OCI-LY3 (cell line): ENCODE data around the gene HSD17B11.
A peak's percentile ranks its signal among the peaks of the same experiment; 100 is the strongest.

ENCODE experiments used
- H2AFZ ChIP-seq: fragments of 200-600, 300-600 bp; shearing (Covaris generic); 2 replicates; pipeline ENCODE4 v1.6.0; 2014; ENCODE audit warnings: antibody characterized with exemption, low read depth, low read length
- H3K27ac ChIP-seq: fragments of 200-600, 300-600 bp; sonication (generic); 2 replicates; pipeline ENCODE4 v1.5.1; 2014; ENCODE audit warnings: mild to moderate bottlenecking, low read length, moderate library complexity, mixed read lengths
- H3K27me3 ChIP-seq: fragments of 200-600, 300-600 bp; sonication (generic); 2 replicates; pipeline ENCODE4 v1.6.1; 2014; ENCODE audit warnings: low read depth, low read length, mixed read lengths
- H3K36me3 ChIP-seq: fragments of 200-600, 300-600 bp; sonication (generic); replicated peaks from 2 replicates; pipeline ENCODE3; 2014; ENCODE audit warnings: low read depth, low read length, mixed read lengths
- H3K4me1 ChIP-seq: fragments of 300-600, 200-600 bp; sonication (generic); 2 replicates; pipeline ENCODE4 v1.6.1; 2014; ENCODE audit warnings: low read length, mixed read lengths
- H3K4me2 ChIP-seq: fragments of 200-600, 300-600 bp; sonication (generic); 2 replicates; pipeline ENCODE4 v1.6.1; 2014; ENCODE audit warnings: low read length, mixed read lengths
- H3K4me3 ChIP-seq: fragments of 300-600, 200-600 bp; sonication (generic); 2 replicates; pipeline ENCODE4 v1.5.1; 2014; ENCODE audit warnings: antibody characterized with exemption, mild to moderate bottlenecking, low read length, moderate library complexity
- H3K79me2 ChIP-seq: fragments of 300-600, 200-600 bp; shearing (Covaris generic); 2 replicates; pipeline ENCODE4 v1.6.1; 2014; ENCODE audit warnings: mild to moderate bottlenecking, low read length, mixed read lengths
- H3K9ac ChIP-seq: fragments of 300-600, 200-600 bp; shearing (Covaris generic); 2 replicates; pipeline ENCODE4 v1.6.0; 2014; ENCODE audit warnings: mild to moderate bottlenecking, low read length, moderate library complexity
- H3K9me3 ChIP-seq: fragments of 200-600, 300-600 bp; shearing (Covaris generic); 2 replicates; pipeline ENCODE4 v1.6.1; 2014; ENCODE audit warnings: low read length, mixed read lengths; ENCODE audit not compliant: insufficient read depth
- H4K20me1 ChIP-seq: fragments of 200-600, 300-600 bp; sonication (generic); 2 replicates; pipeline ENCODE4 v1.6.1; 2016; ENCODE audit warnings: low read length, mixed read lengths; ENCODE audit not compliant: insufficient read depth
- EZH2phosphoT487 ChIP-seq: fragments of 200-600 bp; shearing (Covaris generic); IDR thresholded peaks from 2 replicates; pipeline ENCODE4 v1.6.1; 2018; ENCODE audit warnings: antibody characterized with exemption, mixed run types, low read depth
- TF ChIP-seq, protein P1 (sequence below): fragments of 200-600, 300-600 bp; sonication (generic); IDR thresholded peaks from 2 replicates; pipeline ENCODE4 v1.5.1; 2014; ENCODE audit warnings: antibody characterized with exemption, low read length, low read depth

HSD17B11 gene, protein sequence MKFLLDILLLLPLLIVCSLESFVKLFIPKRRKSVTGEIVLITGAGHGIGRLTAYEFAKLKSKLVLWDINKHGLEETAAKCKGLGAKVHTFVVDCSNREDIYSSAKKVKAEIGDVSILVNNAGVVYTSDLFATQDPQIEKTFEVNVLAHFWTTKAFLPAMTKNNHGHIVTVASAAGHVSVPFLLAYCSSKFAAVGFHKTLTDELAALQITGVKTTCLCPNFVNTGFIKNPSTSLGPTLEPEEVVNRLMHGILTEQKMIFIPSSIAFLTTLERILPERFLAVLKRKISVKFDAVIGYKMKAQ

DNA sequence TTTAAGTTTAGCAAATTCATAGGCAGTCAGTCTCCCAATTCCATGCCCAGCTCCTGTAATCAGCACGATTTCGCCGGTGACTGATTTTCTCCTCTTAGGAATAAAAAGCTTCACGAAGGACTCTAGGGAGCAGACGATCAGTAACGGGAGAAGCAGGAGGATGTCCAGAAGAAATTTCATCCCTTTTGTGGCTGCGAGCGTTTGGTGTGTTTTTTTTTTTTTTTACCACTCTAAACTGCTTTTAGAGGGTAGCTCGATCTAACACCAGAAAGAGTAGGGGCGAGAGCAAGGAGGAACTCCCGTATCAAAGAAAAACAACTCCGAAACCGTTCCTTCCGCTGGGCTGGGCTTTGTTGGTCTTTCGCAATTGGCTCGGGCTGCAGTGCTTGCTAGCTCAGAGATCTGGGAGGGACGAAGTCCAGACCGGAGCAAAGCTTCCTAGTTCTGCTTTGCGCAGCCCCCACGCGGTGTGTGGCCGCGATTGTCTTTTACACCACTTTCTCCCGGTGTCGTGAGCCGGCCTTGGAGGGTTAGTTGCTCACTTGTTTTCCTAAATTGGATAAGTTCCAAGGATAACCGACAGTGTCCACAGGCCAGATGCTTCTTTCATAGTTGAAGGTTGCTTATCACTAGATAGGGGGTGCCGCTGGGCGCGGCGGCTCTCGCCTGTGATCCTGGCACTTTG is at the start of gene HSD17B11:
Gene HSD17B11, minus strand, starts transcription at position 298 of the 685 bp plus-strand sequence. Its CDS starts 118 bp downstream, at position 180.
- peak within 1 kb of the TSS; percentile 98 for H3K4me2 ChIP-seq
- peak within 1 kb of the TSS; percentile 98 for H2AFZ ChIP-seq
- H3K4me3 ChIP-seq, result peak within 1 kb of the TSS; percentile 79
- no peaks in the 10 kb centered on the region for H3K9me3 ChIP-seq
- 0 out of 2 replicates have a peak, but pooled peaks cover 11% of the 10 kb centered on the region for H3K4me1 ChIP-seq
- TF ChIP-seq EZH2phosphoT487, result no peak
- TF ChIP-seq, protein P1, sequence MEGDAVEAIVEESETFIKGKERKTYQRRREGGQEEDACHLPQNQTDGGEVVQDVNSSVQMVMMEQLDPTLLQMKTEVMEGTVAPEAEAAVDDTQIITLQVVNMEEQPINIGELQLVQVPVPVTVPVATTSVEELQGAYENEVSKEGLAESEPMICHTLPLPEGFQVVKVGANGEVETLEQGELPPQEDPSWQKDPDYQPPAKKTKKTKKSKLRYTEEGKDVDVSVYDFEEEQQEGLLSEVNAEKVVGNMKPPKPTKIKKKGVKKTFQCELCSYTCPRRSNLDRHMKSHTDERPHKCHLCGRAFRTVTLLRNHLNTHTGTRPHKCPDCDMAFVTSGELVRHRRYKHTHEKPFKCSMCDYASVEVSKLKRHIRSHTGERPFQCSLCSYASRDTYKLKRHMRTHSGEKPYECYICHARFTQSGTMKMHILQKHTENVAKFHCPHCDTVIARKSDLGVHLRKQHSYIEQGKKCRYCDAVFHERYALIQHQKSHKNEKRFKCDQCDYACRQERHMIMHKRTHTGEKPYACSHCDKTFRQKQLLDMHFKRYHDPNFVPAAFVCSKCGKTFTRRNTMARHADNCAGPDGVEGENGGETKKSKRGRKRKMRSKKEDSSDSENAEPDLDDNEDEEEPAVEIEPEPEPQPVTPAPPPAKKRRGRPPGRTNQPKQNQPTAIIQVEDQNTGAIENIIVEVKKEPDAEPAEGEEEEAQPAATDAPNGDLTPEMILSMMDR, result peak; percentile 33; the same call in 1 of the 2 replicates
- H3K36me3 ChIP-seq, result no peaks in the 10 kb centered on the region
- peak within 1 kb of the TSS; percentile 44 for H3K27ac ChIP-seq
- H3K27me3 ChIP-seq, result peaks cover 9% of the 10 kb centered on the region; the same call in 1 of the 2 replicates
- no peaks in the 10 kb centered on the region for H4K20me1 ChIP-seq
- peak within 1 kb of the TSS; percentile 78 for H3K9ac ChIP-seq
- peaks cover 37% of the 10 kb centered on the region for H3K79me2 ChIP-seq

DNA sequence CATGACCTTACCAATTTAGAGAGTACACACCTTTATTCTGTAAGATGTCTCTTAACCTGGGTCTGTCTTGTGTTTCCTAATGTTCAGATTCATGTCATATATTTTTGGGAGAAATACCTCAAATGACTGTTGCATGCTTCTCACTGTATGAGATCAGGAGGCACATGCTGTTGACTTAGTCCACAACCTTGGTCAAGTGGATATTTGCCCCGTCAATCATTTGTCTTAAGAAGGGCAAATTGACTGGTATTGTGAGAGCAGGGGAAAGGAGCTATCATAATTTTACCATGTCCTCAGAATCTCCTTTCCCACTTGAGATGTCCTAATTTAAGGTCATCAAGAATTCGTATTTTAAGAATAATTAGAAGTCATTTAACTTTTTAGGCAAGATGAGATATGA is 42.4 kb upstream of the HSD17B11 start:
- no peak overlapping the region for H3K27ac ChIP-seq
- H3K4me1 ChIP-seq, result no peaks in the 10 kb centered on the region
- no peak overlapping the region for H3K9ac ChIP-seq
- no peak overlapping the region for H2AFZ ChIP-seq
- no peak overlapping the region for H3K4me2 ChIP-seq
- TF ChIP-seq, protein P1, result no peak
- TF ChIP-seq EZH2phosphoT487, result no peak
- H3K9me3 ChIP-seq, result no peaks in the 10 kb centered on the region
- peaks cover 46% of the 10 kb centered on the region for H3K79me2 ChIP-seq
- H3K36me3 ChIP-seq, result peaks cover 6% of the 10 kb centered on the region
- no peaks in the 10 kb centered on the region for H4K20me1 ChIP-seq
- H3K4me3 ChIP-seq, result no peak overlapping the region
- no peaks in the 10 kb centered on the region for H3K27me3 ChIP-seq

DNA sequence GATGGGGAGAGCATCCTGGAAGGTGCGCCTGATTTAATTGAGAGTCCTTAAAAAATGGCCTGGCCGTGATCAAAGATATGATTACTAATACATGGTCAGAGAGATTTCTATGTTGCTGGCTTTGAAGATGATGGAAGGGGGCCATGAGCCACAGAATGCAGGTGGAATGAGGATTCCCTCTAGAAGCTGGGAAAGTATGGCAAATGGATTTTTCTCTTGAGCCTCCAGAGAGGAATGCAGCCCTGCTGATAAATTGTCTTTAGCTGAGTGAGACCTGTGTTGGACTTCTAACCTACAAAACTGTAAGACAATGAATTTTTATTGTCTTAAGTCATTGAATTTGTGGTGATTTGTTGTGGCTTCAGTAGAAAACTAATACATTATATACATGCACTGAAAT is 39.0 kb upstream of the HSD17B11 start:
- no peaks in the 10 kb centered on the region for H3K36me3 ChIP-seq
- H3K4me3 ChIP-seq, result no peak overlapping the region
- H3K4me1 ChIP-seq, result no peaks in the 10 kb centered on the region
- no peak overlapping the region for H3K27ac ChIP-seq
- H2AFZ ChIP-seq, result no peak overlapping the region
- H3K4me2 ChIP-seq, result no peak overlapping the region
- peaks cover 53% of the 10 kb centered on the region for H3K79me2 ChIP-seq
- no peaks in the 10 kb centered on the region for H4K20me1 ChIP-seq
- H3K9ac ChIP-seq, result no peak overlapping the region
- H3K27me3 ChIP-seq, result no peaks in the 10 kb centered on the region
- no peaks in the 10 kb centered on the region for H3K9me3 ChIP-seq
- TF ChIP-seq EZH2phosphoT487, result no peak
- TF ChIP-seq, protein P1, result no peak

DNA sequence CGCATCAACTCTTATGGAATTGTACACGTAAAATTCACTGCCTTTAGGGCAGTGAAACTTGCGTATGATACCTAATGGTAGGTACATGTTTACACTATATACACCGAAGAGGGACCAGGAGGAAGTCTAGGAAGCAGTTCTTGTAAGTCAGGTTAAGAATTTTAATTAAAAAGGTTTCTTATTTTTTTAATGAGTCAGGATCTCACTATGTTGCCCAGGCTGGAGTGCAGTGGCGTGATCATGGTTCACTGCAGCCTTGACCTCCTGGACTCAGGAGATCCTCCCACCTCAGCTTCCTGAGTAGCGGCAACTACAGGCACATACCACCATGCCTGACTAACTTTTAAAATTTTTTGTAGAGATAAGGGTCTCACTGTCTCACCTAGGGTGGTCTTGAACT is 38.0 kb upstream of the HSD17B11 start:
- Histone ChIP-seq H2AFZ (no peak overlapping the region), H4K20me1 (no peaks in the 10 kb centered on the region), H3K27me3 (no peaks in the 10 kb centered on the region), H3K4me3 (no peak overlapping the region), H3K4me2 (no peak overlapping the region), H3K36me3 (no peaks in the 10 kb centered on the region), H3K27ac (no peak overlapping the region), H3K79me2 (peaks cover 63% of the 10 kb centered on the region), H3K9ac (no peak overlapping the region), H3K9me3 (no peaks in the 10 kb centered on the region), H3K4me1 (peaks cover under 1% of the 10 kb centered on the region; the same call in 1 of the 2 replicates)
- TF ChIP-seq EZH2phosphoT487, result no peak
